Measurements from ENCODE around the gene ANAPC1. TPM values are rescaled to one million over a fixed set of nuclear protein-coding genes. Genes with fewer than 3 reads are reported as not detected.
"Not testable (repeated sequence)": the region's sequence is repeated elsewhere in the genome, so short reads cannot be mapped to it uniquely, and the experiment has no call there.

The ANAPC1 gene
- total RNA-seq, 3 donors from 2014 or later (not counting 1 experiment from before 2014, with no cell fraction given) = 38.7 to 50.8 (median 50.4) TPM

GRCh38 chr2:111909079-111909478, 25.1 kb upstream of the ANAPC1 start:
- Histone ChIP-seq H3K27me3 (ENCODE audit: control insufficient read depth, insufficient read depth, low read length) (no peaks in the 10 kb centered on the region), H3K9me3 (ENCODE audit: control insufficient read depth, insufficient read depth, low read length) (no peaks in the 10 kb centered on the region), H3K4me1 (ENCODE audit: control insufficient read depth, insufficient read depth, low read length) (no peaks in the 10 kb centered on the region), H3K4me3 (ENCODE audit: low read length) (no peak overlapping the region), H3K36me3 (ENCODE audit: control insufficient read depth, insufficient read depth, low read length) (no peaks in the 10 kb centered on the region), H3K27ac (ENCODE audit: low read length) (no peak overlapping the region)
- no peak for DNase-seq
- H3K27ac Mint-ChIP-seq = no peak overlapping the region
- no peaks in the 10 kb centered on the region for H3K36me3 Mint-ChIP-seq
- peaks cover 0 to 5% of the 10 kb centered on the region in 2 donors for H3K4me1 Mint-ChIP-seq
- 98% methylated on average over 3 of the region's 3 CpGs for WGBS (ENCODE audit: insufficient coverage)
- no peak for TF ChIP-seq CTCF (IDR thresholded peaks at IDR 0.05)
- H3K9me3 Mint-ChIP-seq = no peaks in the 10 kb centered on the region
- no peak overlapping the region for H3K4me3 Mint-ChIP-seq
- intact Hi-C loops (cut with micrococcal nuclease) = no loop called here
- no peak for ATAC-seq
- no peaks in the 10 kb centered on the region for H3K27me3 Mint-ChIP-seq (ENCODE audit: low read depth in 2 of 2)

- Histone ChIP-seq H3K4me1 (ENCODE audit: control insufficient read depth, insufficient read depth, low read length) (no peaks in the 10 kb centered on the region), H3K36me3 (ENCODE audit: control insufficient read depth, insufficient read depth, low read length) (no peaks in the 10 kb centered on the region), H3K27me3 (ENCODE audit: control insufficient read depth, insufficient read depth, low read length) (no peaks in the 10 kb centered on the region), H3K4me3 (ENCODE audit: low read length) (no peak overlapping the region), H3K27ac (ENCODE audit: low read length) (no peak overlapping the region), H3K9me3 (ENCODE audit: control insufficient read depth, insufficient read depth, low read length) (no peaks in the 10 kb centered on the region)
- Mint-ChIP-seq H3K9me3 (no peaks in the 10 kb centered on the region), H3K27ac (no peak overlapping the region), H3K36me3 (no peaks in the 10 kb centered on the region), H3K4me1 (peaks cover 0 to 5% of the 10 kb centered on the region in 2 donors), H3K4me3 (no peak overlapping the region), H3K27me3 (ENCODE audit: low read depth in 2 of 2) (no peaks in the 10 kb centered on the region)
- DNase-seq = no peak
- no peak for TF ChIP-seq CTCF (IDR thresholded peaks at IDR 0.05)
- intact Hi-C loops (cut with micrococcal nuclease) = no loop called here
- ATAC-seq = no peak
- WGBS (ENCODE audit: insufficient coverage) = no CpG with 5 or more reads among the region's 1 CpG
These were observed 24.6 kb upstream of the ANAPC1 start for GRCh38 chr2:111908578-111908977.

- Histone ChIP-seq H3K4me1 (ENCODE audit: control insufficient read depth, insufficient read depth, low read length) (no peaks in the 10 kb centered on the region), H3K36me3 (ENCODE audit: control insufficient read depth, insufficient read depth, low read length) (no peaks in the 10 kb centered on the region), H3K4me3 (ENCODE audit: low read length) (no peak overlapping the region), H3K9me3 (ENCODE audit: control insufficient read depth, insufficient read depth, low read length) (no peaks in the 10 kb centered on the region), H3K27ac (ENCODE audit: low read length) (no peak overlapping the region), H3K27me3 (ENCODE audit: control insufficient read depth, insufficient read depth, low read length) (no peaks in the 10 kb centered on the region)
- ATAC-seq (no peak), DNase-seq (peak in 1 of 2 donors; percentile 14)
- H3K9me3 Mint-ChIP-seq = no peaks in the 10 kb centered on the region
- no peak overlapping the region for H3K27ac Mint-ChIP-seq
- no peak for TF ChIP-seq CTCF (IDR thresholded peaks at IDR 0.05)
- no peaks in the 10 kb centered on the region for H3K36me3 Mint-ChIP-seq
- 25% methylated on average over 4 of the region's 4 CpGs for WGBS (ENCODE audit: insufficient coverage)
- H3K4me3 Mint-ChIP-seq = no peak overlapping the region
- H3K4me1 Mint-ChIP-seq = peaks cover 0 to 5% of the 10 kb centered on the region in 2 donors
- intact Hi-C loops (cut with micrococcal nuclease) = no loop called here
- peaks cover 0 to 6% of the 10 kb centered on the region in 2 donors for H3K27me3 Mint-ChIP-seq (ENCODE audit: low read depth in 2 of 2)
These were observed 22.2 kb upstream of the ANAPC1 start for GRCh38 chr2:111905990-111906735.

GRCh38 chr2:111905475-111905869, 21.5 kb upstream of the ANAPC1 start:
- H3K36me3 ChIP-seq (ENCODE audit: control insufficient read depth, insufficient read depth, low read length); H3K27me3 ChIP-seq (ENCODE audit: control insufficient read depth, insufficient read depth, low read length); H3K27ac ChIP-seq (ENCODE audit: low read length); H3K9me3 ChIP-seq (ENCODE audit: control insufficient read depth, insufficient read depth, low read length); H3K4me3 ChIP-seq (ENCODE audit: low read length); H3K9me3 Mint-ChIP-seq; DNase-seq; H3K27ac Mint-ChIP-seq; H3K4me3 Mint-ChIP-seq; H3K4me1 Mint-ChIP-seq; intact Hi-C loops (cut with micrococcal nuclease); H3K4me1 ChIP-seq (ENCODE audit: control insufficient read depth, insufficient read depth, low read length); ATAC-seq; H3K36me3 Mint-ChIP-seq: not testable (repeated sequence)
- WGBS (ENCODE audit: insufficient coverage) = 95% methylated on average over 9 of the region's 9 CpGs
- peaks cover 0 to 10% of the 10 kb centered on the region in 2 donors for H3K27me3 Mint-ChIP-seq (ENCODE audit: low read depth in 2 of 2)

Data from natural killer cell (primary cell).